Measurements from ENCODE around the gene TTLL12. TPM values are rescaled to one million over a fixed set of nuclear protein-coding genes. Genes with fewer than 3 reads are reported as not detected.
"Not testable (repeated sequence)": the region's sequence is repeated elsewhere in the genome, so short reads cannot be mapped to it uniquely, and the experiment has no call there.

TTLL12 gene
- total and polyA plus RNA-seq, 5 experiments from 2014 or later = 16.2 to 31.4 (median 26.0) TPM

DNA sequence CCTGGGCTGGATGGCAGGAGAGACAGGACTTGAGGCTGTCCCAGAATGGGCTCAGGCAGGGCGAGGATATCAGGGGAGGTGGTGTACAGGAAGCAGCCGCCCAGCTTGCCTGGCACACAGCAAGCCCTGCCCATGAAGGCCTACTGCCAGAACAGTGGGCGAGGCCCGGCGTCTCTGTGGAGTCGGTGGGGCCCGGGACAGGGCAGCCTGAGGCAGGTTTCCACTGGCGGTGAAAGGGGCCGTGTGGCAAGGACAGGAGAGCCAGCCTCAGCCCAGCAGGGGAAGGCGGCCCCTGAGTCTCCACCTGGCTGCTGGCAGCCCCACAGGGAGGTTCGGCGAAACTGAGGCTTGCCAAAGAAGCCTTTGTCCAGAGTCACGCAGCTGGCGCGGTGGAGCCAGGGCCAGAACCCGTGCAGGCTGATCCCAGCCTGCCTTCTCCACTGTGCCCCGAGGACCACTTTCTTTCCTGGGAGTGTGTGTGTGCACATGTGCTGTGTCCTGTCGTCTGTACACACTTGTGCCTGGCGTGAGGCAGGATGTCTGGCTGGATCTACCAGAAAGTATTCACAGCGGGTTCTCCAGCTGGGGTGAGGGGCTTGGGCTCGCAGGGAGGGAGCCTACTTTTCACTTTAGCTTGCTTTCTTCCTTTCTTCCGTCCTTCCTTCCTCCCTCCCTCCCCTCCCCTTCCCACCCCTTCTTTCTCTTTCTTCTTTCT lies 34.4 kb downstream of the TTLL12 start:
- POLR2A ChIA-PET = interaction anchor here (1.7 to 5.5 kb wide), 2 partner anchors 9 to 35 kb away, joined by 8 to 33 read pairs; partner anchors contain the start of genes MCAT and TTLL12
- Mint-ChIP-seq H3K27me3 (no peaks in the 10 kb centered on the region), H3K9me3 (no peaks in the 10 kb centered on the region), H3K27ac (peak overlapping the region; percentile 77 to 96 (median 91)), H3K4me3 (peak overlapping the region; percentile 76 to 93 (median 87)), H3K36me3 (no peaks in the 10 kb centered on the region), H3K4me1 (peaks cover 24 to 39% (median 32%) of the 10 kb centered on the region in 4 donors)
- DNase-seq (peak; percentile 48 to 81 (median 60)), ATAC-seq (peak; percentile 93 to 94)

DNA sequence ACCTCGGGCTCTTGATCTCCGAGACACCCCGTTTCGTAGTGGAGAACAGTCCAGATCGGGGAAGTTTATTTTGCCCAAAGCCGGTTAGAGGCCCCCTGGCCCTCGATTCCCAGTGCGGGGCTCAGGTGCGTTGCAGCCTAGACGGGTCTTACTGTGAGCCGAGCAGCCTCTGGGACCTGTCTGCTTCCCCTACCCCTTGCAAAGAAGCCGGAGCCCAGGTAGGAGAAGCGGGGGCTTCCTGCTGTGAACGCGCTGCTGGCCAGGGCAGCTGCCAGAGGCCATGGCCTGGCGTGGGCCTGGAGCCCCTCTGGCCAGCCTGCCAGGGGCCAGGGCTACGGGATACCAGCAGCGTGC lies 35.0 kb downstream of the TTLL12 start:
- Mint-ChIP-seq H3K27me3 (no peaks in the 10 kb centered on the region), H3K36me3 (no peaks in the 10 kb centered on the region), H3K27ac (peak overlapping the region; percentile 60 to 96 (median 88)), H3K4me3 (peak overlapping the region; percentile 76 to 93 (median 87)), H3K4me1 (peaks cover 27 to 40% (median 37%) of the 10 kb centered on the region in 4 donors), H3K9me3 (no peaks in the 10 kb centered on the region)
- ATAC-seq (peak; percentile 56 to 64), DNase-seq (peak in 1 of 10 donors; percentile 55)
- POLR2A ChIA-PET = interaction anchor here (1.7 to 5.5 kb wide), 2 partner anchors 9 to 35 kb away, joined by 8 to 33 read pairs; partner anchors contain the start of genes MCAT and TTLL12

DNA sequence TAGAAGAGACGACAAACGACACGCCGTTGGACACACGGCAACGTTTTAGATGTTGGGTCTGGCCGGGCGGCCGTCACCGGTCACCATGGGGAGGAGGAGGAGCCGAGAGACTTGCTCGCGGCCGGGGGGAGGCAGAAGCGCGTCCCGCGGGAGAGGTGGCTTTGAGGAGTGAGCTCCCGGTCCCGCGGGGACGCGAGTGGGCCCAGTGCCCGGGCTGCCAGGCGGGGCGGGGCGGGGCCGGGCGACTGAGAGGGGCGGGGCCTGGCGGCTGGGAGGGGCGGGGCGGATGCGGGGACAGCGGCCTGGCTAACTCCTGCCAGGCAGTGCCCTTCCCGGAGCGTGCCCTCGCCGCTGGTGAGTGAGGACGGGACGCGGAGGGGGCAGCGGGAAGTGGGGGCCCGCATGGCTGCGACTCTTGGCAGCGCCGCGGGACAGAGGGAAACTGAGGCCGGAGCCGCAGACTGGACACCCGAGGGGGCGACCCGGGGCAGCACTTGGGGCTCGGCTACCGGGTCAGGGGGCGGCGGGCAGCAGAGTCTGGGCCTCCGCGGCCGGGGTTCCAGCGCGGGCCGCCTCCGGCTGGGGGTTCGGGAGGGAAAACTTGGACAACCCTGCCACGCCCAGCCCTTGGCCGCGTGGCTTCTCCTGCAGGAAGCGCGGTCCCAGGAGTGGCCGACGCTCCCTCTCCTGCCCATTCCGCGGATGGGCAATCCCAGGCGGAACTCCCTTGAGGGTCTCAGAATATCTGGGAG lies 35.5 kb downstream of the TTLL12 start, which contains the start of gene TSPO:
TSS of gene TSPO (plus strand) at position 309 of the 752 bp plus-strand sequence. CDS start 7,680 bp downstream, outside the sequence.
- Mint-ChIP-seq H3K27me3 (no peaks in the 10 kb centered on the region), H3K36me3 (no peaks in the 10 kb centered on the region), H3K9me3 (no peaks in the 10 kb centered on the region), H3K4me1 (peaks cover 26 to 44% (median 35%) of the 10 kb centered on the region in 4 donors), H3K4me3 (peak within 1 kb of the TSS; percentile 76 to 94 (median 92)), H3K27ac (peak within 1 kb of the TSS; percentile 87 to 96 (median 92))
- DNase-seq (peak; percentile 10 to 75 (median 48)), ATAC-seq (peak; percentile 21 to 54)
- POLR2A ChIA-PET = interaction anchor here (0.6 to 5.5 kb wide), 3 partner anchors 10 to 291 kb away, joined by 3 to 33 read pairs (median 3); partner anchors contain the start of gene TTLL12

DNA sequence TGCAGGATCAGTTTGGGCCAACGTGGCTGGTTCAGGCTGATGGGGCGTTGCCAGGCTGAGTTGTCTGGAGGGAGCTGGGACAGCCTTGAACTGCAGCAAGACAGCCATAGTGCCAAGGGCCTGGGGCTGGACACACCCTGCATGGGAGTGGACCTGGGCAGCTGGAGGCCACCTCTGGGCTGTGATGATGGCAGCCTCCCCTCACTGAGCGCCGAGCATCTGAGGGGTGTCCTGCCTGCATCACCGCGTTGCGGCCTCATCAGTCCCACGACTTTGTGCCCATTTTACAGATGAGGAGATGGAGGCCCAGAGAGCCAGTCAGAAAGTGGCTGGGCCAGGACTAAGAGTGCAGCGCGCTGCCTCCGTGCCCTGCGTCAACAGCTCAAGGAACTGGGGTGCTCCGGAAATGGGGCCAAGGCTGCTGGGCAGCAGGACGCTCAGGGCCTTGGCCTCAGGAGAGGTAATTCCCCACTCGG lies 36.2 kb downstream of the TTLL12 start:
- DNase-seq = no peak
- POLR2A ChIA-PET = interaction anchor here (0.6 to 5.5 kb wide), 3 partner anchors 9 to 291 kb away, joined by 3 to 33 read pairs (median 3); partner anchors contain the start of gene TTLL12
- Mint-ChIP-seq H3K9me3 (no peaks in the 10 kb centered on the region), H3K27me3 (no peaks in the 10 kb centered on the region), H3K27ac (peak overlapping the region; percentile 87 to 96 (median 92)), H3K36me3 (no peaks in the 10 kb centered on the region), H3K4me3 (peak overlapping the region; percentile 76 to 94 (median 92)), H3K4me1 (peaks cover 24 to 46% (median 34%) of the 10 kb centered on the region in 4 donors)
- ATAC-seq = no peak

DNA sequence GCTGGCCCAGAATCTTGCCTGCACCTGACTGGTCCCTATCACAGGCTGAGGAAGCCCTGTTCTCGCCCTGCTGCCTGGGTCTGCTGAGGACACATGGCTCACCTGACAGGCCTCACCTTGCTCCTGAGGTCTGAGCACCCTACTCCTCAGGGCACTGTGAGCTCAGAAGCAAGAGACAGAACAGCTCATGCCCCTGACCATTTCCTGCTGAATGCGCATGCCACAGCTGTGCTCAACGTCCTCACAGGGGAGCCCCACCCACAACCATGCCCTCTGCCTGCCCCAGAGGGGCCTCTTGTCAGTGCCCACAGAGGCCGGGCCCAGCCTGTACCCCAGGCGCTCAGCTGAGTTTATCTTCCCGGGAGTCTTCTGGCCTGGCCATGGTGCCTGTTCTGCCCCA lies 38.4 kb downstream of the TTLL12 start:
- peak overlapping the region in 5 of 10 donors; percentile 9 to 65 (median 55) for H3K4me3 Mint-ChIP-seq
- POLR2A ChIA-PET = interaction anchor here (5.5 kb wide), 1 partner anchor 39 kb away, joined by 33 read pairs; the partner anchor contains the start of gene TTLL12

DNA sequence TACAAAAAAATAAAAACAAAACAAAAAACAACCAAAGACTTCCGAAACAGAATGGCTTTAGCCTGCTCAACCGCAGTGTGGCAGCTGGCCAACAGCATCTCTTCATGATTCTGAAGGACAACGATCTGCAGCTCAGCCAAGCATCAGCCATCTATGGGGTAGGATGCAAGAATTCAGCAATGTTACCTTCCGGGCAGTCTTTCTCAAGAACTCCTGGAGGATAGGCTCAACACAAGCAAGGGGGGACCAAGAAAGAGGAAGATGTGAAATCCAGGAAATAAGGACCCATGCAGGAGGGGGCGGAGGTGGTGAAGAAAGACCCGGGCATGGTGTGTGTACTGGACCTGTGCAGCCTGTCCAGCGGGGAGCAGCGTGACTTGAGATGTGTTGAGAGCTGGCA lies 39.1 kb downstream of the TTLL12 start:
- H3K27ac Mint-ChIP-seq = peak overlapping the region in 8 of 10 donors; percentile 27 to 92 (median 66)
- ATAC-seq (no peak), DNase-seq (no peak)
- H3K27me3 Mint-ChIP-seq = no peaks in the 10 kb centered on the region
- peaks cover 20 to 50% (median 31%) of the 10 kb centered on the region in 4 donors for H3K4me1 Mint-ChIP-seq
- H3K9me3 Mint-ChIP-seq = no peaks in the 10 kb centered on the region
- POLR2A ChIA-PET = interaction anchor here (0.7 kb wide), 1 partner anchor 1509 kb away, joined by 4 read pairs; no protein-coding TSS in a partner anchor
- H3K36me3 Mint-ChIP-seq = no peaks in the 10 kb centered on the region
- H3K4me3 Mint-ChIP-seq = peak overlapping the region in 3 of 10 donors; percentile 8 to 73 (median 39)

More for the DNA sequence above, 38.4 kb downstream of the TTLL12 start:
- Mint-ChIP-seq H3K27ac (peak overlapping the region in 3 of 10 donors; percentile 21 to 49 (median 49)), H3K36me3 (no peaks in the 10 kb centered on the region), H3K4me1 (peaks cover 22 to 51% (median 33%) of the 10 kb centered on the region in 4 donors), H3K9me3 (no peaks in the 10 kb centered on the region), H3K27me3 (no peaks in the 10 kb centered on the region)
- no peak for DNase-seq
- no peak for ATAC-seq

DNA sequence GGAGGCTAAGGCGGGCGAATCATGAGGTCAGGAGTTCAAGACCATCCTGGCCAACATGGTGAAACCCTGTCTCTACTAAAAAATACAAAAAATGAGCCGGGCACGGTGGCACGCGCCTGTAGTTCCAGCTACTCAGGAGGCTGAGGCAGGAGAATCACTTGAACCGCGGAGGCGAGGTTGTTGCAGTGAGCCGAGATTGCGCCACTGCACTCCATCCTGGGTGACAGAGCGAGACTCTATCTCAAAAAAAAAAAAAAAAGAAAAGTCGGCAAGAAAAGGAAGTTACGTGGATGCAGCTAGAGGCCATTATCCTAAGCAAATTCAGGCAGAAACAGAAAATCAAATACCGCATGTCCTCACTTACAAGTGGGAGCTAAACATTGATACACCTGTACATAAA lies 40.6 kb downstream of the TTLL12 start:
- H3K4me1 Mint-ChIP-seq = peaks cover 18 to 49% (median 30%) of the 10 kb centered on the region in 4 donors
- H3K36me3 Mint-ChIP-seq, H3K9me3 Mint-ChIP-seq, ATAC-seq, DNase-seq, H3K4me3 Mint-ChIP-seq, H3K27me3 Mint-ChIP-seq: not testable (repeated sequence)
- peak overlapping the region in 3 of 10 donors; percentile 4 to 59 (median 29) for H3K27ac Mint-ChIP-seq
- POLR2A ChIA-PET = interaction anchor here (1.0 kb wide), 1 partner anchor 36 kb away, joined by 3 read pairs; the partner anchor contains the start of gene BIK

DNA sequence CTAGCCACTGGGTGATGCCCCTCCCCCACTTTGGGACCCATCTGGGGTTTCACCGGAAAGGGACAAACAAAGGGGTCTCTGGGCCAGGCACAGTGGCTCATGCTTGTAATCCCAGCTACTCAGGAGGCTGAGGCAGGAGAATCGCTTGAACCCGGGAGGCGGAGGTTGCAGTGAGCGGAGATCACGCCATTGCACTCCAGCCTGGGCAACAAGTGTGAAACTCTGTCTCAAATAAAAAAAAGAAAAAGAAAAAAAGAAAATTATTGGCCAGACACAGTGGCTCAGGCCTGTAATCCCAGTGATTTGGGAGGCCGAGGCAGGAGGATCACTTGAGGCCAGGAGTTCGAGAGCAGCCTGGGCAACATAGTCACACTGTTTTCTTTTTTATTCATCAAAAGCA lies 41.6 kb downstream of the TTLL12 start:
- Mint-ChIP-seq H3K4me3 (peak overlapping the region in 1 of 10 donors; percentile 18), H3K27ac (peak overlapping the region in 1 of 10 donors; percentile 69), H3K4me1 (peaks cover 11 to 46% (median 27%) of the 10 kb centered on the region in 4 donors)
- ATAC-seq, DNase-seq, H3K9me3 Mint-ChIP-seq, H3K27me3 Mint-ChIP-seq, H3K36me3 Mint-ChIP-seq: not testable (repeated sequence)
- POLR2A ChIA-PET = interaction anchor here (0.7 to 1.0 kb wide), 2 partner anchors 12 to 35 kb away, joined by 3 read pairs; partner anchors contain the start of gene BIK

DNA sequence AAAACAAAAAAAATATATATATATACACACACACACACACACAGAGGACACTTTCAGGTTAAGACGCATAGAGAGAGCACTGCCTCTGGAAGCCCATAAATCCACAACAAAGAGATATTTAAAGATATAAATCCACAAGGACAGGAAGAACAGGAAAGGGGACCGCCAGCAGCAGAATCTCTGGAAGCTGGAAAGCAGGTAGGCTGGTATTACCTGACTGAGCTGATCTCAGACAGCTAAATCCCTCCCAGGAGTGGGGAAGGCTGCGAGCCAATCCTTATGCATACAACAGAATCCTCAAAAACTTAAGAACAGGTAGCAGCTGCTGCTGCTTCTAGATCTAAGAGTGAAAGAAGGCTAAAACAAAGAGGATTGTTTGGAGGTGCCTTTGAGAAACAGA lies 42.0 kb downstream of the TTLL12 start:
- Mint-ChIP-seq H3K27me3 (no peaks in the 10 kb centered on the region), H3K27ac (peak overlapping the region in 4 of 10 donors; percentile 37 to 56 (median 47)), H3K4me1 (peaks cover 11 to 45% (median 28%) of the 10 kb centered on the region in 4 donors), H3K4me3 (peak overlapping the region in 5 of 10 donors; percentile 16 to 50 (median 22)), H3K9me3 (no peaks in the 10 kb centered on the region), H3K36me3 (peaks cover 0 to 12% (median 3%) of the 10 kb centered on the region in 3 donors)
- ATAC-seq = no peak
- POLR2A ChIA-PET = interaction anchor here (0.7 to 3.0 kb wide), 2 partner anchors 42 to 495 kb away, joined by 4 to 17 read pairs; partner anchors contain the start of gene TTLL12
- DNase-seq = no peak

DNA sequence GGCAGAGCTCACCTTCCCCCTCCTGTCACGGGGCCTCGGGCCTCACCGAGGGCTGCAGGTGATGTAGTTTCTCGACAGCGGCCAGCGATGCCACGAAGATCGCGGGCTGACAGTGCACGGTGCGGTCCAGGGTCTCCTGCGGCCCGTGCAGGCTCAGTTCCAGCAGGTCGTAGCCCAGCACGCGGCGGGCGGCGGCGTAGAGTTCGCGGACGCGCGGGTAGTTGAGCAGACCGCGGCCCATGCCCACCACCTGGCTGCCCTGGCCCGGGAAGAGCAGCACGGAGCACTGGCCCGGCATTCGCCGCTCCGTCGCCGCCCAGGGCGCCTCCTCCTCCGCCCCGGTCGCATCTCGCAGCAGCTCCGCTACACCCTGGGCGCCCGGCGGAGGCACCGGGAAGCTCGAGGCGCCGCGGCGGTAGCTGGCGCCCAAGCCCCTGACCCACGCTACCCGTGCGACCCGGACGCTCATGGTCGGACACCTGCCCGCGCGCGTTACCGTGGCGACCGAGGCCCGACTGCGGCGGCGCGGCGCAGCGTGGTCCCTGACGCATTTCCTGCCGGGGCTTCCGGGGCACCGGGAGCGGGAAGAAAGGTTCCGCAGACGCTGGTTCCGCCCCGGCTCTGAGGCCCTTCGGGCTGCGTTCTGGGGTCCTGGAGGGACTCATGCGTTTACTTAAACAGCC lies 43.9 kb downstream of the TTLL12 start, which contains the start of gene MCAT:
TSS of gene MCAT (minus strand) at position 519 of the 683 bp plus-strand sequence. CDS start at position 469, 50 bp downstream.
- Mint-ChIP-seq H3K4me1 (peaks cover 14 to 46% (median 27%) of the 10 kb centered on the region in 4 donors), H3K27ac (peak within 1 kb of the TSS; percentile 87 to 97 (median 95)), H3K27me3 (no peaks in the 10 kb centered on the region), H3K9me3 (no peaks in the 10 kb centered on the region), H3K36me3 (peaks cover 0 to 24% (median 3%) of the 10 kb centered on the region in 3 donors), H3K4me3 (peak within 1 kb of the TSS; percentile 81 to 90 (median 86))
- POLR2A ChIA-PET = interaction anchor here (0.7 to 3.0 kb wide), 4 partner anchors 10 to 121 kb away, joined by 4 to 17 read pairs (median 6); partner anchors contain the start of gene TTLL12
- ATAC-seq = peak; percentile 84 to 90
- DNase-seq = peak; percentile 62 to 89 (median 80)

DNA sequence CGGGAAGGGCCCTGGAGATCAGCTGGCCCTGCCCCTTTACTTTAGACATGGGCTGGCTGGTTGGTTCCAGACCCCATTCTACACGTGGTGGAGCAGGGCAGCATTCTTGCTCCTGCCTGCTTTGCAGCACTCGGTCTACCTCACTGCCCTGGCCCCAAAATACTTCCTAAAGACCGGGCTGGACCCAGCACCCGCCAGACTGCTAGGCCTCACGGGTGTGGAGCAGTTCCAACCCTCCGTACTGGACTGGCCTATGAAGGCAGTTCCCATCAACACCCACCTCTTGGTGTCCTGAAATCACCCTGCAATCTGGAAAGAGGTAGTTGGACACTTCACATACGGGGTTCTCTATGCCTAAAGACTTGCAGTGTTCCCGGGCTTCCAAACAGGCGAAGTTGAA lies 50.1 kb downstream of the TTLL12 start:
- no peaks in the 10 kb centered on the region for H3K9me3 Mint-ChIP-seq
- H3K36me3 Mint-ChIP-seq = peaks cover 0 to 62% (median 6%) of the 10 kb centered on the region in 3 donors
- peaks cover 7 to 22% (median 12%) of the 10 kb centered on the region in 4 donors for H3K4me1 Mint-ChIP-seq
- ATAC-seq = no peak
- POLR2A ChIA-PET = no interaction called here
- H3K4me3 Mint-ChIP-seq = no peak overlapping the region
- H3K27me3 Mint-ChIP-seq = no peaks in the 10 kb centered on the region
- H3K27ac Mint-ChIP-seq = peak overlapping the region in 1 of 10 donors; percentile 53
- DNase-seq = no peak
